Measurements from ENCODE around the gene FBLN1.
A peak's percentile ranks its signal among the peaks of the same experiment; 100 is the strongest.
"Not testable (repeated sequence)": the region's sequence is repeated elsewhere in the genome, so short reads cannot be mapped to it uniquely, and the experiment has no call there.

The FBLN1 gene

GRCh38 chr22:45586651-45587405 lies 84.1 kb downstream of the FBLN1 start:
- DNase-seq, result no peak

GRCh38 chr22:45587638-45588505 lies 85.2 kb downstream of the FBLN1 start:
- DNase-seq, result peak; percentile 62

DNA sequence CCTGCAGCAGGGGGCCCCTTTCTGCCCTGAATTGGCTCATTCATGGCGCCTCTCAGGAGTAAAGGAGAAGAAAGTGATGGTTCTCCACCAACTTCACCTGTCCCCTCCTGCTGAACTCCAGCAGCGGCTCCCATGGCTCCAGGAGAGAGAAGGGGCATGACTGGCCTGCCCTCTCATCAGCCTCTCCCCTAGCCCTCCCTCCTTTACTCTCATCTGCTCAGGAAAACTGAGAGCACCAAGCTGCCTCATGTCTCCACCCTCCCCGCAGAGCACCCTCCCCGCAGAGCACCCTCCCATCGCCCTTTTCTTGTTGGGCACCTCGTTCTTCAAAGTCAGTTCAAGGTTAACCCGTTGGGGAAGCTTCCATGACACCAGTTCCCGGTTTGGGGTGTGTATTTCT lies 86.9 kb downstream of the FBLN1 start:
- DNase-seq, result no peak

DNA sequence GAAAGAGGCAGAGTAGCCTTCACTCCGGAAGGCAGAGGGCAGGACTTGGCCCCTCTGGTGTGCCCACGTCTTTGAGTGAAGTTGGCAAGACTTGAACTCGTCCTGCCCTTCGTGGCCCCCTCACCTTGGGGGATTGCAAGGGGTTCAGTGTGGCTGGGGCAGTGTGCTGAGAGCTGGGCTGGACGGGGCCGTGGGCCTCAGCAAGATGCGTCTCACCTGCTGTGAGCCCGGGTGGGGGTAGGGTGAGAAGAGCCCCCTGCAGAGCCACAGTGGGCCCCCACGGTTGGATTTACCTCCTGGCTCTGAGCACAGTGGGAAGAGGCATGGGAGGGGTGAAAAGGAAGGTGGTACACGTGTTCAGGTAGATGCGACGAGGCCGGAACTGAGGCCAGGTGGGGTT lies 87.6 kb downstream of the FBLN1 start:
- no peak for DNase-seq

- not testable (repeated sequence) for DNase-seq
These were observed 89.0 kb downstream of the FBLN1 start for GRCh38 chr22:45591633-45592213.

GRCh38 chr22:45594123-45594941 lies 91.6 kb downstream of the FBLN1 start:
- no peak for DNase-seq

DNA sequence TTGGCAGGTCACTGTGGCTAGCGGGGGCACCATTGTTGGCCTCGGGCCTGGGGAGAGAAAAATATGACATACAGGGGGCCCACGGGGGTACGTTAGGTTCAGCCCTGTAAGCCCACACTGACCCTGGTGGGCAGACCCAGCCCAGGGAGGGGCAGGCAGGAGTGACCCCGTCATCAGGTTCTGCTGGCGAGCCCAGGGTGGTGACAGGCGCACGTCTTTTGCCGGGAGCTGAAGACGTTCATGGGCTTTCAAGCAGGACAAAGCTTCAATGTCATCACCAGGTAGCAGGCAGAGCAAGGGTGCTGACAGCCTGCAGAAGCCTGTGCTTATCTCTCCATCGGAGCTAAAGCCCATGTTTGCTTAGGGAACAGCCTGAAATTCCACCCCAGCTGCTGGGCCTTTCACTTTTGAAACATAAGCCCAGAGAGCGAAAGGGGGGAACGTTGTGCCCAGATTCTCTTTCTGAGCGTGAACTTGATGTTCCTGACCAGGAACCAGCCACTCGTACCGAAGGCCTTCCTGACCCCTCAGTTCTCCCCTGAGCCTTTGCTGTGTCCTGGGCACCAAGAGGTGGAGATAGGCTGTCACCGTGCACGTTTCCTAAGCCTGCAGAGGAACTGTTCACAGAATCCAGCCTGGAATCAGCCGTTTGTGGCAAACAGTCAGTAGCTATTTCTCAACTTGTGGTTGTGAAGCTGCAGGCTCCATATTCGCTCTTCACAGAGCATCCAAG lies 94.9 kb downstream of the FBLN1 start:
- DNase-seq, result no peak

- DNase-seq, result no peak
These were observed 96.0 kb downstream of the FBLN1 start for GRCh38 chr22:45598596-45599217.

DNA sequence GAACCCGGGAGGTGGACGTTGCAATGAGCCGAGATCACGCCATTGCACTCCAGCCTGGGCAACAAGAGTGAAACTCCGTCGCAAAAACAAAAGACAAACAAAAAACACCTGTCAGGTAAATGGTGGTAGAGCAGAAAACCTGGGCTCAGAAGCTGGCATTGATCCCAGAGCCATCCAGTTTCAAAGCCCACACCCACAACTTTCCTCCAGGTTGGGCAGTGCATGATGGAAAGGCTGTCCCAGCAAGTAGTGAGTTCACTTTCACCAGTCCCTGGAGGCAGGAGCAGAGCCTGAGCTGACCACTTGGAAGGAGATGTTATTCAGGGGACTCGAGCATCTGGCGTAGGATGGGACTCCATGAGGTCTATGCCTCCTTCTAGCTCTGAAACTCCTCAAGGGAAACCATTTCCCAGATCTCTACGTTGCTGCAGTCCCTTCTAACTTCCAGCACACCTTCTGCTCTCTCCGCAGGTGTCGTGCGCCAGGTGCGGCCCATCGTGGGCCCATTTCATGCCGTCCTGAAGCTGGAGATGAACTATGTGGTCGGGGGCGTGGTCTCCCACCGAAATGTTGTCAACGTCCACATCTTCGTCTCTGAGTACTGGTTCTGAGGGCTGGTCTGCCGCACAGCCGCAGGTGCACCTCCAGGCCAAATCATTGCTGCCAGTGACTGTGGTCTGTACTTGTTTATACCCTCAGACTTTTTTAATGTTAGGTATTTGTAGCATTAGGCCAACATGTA lies 97.3 kb downstream of the FBLN1 start:
- DNase-seq, result no peak

- peak; percentile 40 for DNase-seq
These were observed 98.4 kb downstream of the FBLN1 start for GRCh38 chr22:45600790-45601730.

- no peak for DNase-seq
These were observed 99.5 kb downstream of the FBLN1 start for GRCh38 chr22:45602004-45602733.

DNA sequence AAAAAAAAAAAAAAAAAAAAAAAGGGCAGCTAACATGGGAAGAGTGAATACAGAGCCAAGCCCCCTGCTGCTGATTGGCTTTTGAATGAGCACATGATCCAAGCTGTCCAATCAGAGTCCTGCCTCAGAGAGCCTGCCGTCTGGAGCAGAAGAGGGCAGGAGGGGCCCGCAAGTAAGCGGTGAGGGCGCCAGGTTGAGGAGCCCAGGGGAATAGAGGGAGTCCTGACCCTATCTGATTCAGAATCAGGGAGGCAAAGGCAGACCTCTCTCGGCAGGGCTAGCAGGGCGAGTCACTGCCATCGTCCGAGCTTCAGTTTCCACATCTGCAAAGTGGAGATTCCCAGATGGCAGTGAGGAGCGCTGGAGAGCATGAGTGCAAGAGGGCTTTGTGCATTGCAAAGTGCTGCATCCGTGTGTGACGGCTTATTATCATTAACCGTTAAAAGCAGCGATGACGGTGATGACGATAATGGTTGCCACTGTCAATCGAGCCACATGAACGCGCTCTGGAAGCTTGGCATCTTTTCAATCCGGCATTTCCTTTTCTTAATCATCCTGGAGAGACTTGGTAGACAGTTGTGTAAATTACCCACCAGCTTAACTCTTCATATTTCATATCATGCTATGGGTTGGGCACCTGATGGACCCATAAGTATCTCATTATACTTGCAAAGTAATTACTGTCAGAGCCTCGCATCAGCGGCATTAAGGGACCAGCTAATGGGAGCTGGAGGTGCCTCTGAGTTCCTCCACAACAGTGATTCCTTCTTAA lies 100.3 kb downstream of the FBLN1 start:
- DNase-seq, result peak; percentile 88

DNA sequence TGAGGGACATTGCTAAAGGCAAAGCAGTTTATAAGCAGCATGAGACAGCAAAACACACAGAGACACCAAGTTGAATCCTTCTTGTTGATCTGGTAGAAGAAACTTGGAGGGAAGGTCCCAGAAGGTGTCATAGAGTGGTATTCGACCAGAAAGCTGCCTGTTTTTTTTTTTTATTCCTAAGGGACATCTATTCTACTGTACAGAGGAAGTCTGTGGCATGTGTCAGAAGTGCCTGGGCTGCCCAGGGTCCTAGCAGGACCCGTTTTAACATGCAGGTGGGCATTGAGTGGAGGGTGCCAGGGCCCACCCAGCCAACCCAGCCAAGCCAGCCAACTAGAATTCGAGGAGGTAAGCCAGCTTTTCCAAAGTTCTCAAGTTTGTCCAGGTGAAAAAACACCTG lies 100.9 kb downstream of the FBLN1 start:
- no peak for DNase-seq

GRCh38 chr22:45608045-45608444 lies 105.4 kb downstream of the FBLN1 start:
- not testable (repeated sequence) for DNase-seq

DNA sequence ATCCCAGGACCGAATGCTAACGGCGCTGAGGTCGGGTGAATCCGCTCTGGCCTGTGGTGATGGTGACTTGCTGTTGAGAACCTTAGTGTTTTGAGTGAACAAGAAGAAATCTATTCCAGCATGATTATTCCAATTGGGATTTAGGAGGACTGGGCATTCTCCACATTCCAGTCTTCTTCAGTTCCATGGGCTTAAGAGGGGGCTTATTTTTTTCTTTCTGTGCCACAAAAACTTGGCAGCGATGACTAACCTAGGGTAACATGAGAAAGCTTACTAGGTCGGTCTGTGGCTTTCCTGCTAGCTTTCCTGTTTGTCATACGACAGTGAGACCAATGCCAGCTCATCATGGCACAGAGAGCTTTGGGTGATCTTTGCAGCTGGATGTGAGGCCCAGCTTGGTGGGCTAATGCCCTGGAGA lies 106.1 kb downstream of the FBLN1 start:
- peak; percentile 90 for DNase-seq

DNA sequence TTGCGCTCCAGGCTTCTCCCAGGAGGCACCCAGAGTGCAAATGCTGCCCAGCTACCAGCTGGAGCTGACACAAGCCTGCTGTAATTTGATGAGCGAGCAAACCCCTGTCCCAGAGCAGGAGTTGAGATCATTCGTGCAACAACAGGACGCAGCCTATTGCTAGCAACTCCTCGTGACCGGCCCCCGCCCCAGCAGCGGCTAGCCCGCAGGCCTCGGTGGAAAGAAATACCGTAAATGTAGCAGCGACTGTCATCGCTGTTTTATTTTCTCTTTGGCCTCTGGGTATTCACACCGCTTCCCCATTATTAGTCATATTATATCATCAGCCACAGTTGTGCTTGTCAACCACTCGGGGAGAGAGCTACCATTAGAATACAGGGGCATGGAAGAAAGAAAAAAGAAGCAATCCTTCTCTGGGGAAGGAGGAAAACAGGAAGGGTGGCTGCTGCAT lies 109.8 kb downstream of the FBLN1 start:
- peak; percentile 77 for DNase-seq

DNA sequence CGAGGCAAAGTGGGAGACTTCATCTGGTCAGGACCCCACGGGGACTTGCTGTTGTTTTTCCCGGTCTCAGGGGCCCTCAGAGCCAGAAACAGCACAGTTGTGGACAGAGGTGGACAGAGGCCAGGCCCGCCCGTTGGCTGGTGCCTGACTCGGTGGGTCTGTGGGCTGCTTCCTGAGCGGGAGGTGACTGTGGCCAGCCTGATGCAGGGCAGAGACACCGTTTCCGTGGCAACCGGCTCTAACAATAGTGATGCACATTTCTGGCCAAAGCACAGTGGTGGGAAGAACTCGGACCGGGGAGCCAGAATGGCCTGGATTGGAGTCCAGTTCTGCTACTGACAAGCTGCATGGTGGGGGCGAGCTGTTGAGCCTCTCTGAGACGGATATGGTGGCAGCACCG lies 110.3 kb downstream of the FBLN1 start:
- no peak for DNase-seq

GRCh38 chr22:45615364-45615763 lies 112.7 kb downstream of the FBLN1 start:
- DNase-seq, result no peak
